Coronary artery (tissue), 2 donors: ENCODE data around the gene CALHM3.
"Not testable (repeated sequence)": the region's sequence is repeated elsewhere in the genome, so short reads cannot be mapped to it uniquely, and the experiment has no call there.

Source experiments
- DNase-seq: peaks from one replicate; pipeline ENCODE4 v3.0.0-alpha.2; 2017; ENCODE audit warnings: low spot score
- H3K27ac ChIP-seq, 2 donors: fragments of 200-600 bp; sonication (generic); one replicate each; pipeline ENCODE4 v1.5.1; 2016 to 2019
- H3K4me3 ChIP-seq: fragments of 200-600 bp; sonication (generic); 2 replicates; pipeline ENCODE4 v1.5.1; 2016; ENCODE audit warnings: mild to moderate bottlenecking, moderate library complexity
- TF ChIP-seq, protein P1 (sequence below): fragments of 200-600 bp; sonication (generic); IDR thresholded peaks from one replicate; pipeline ENCODE4 v1.5.1; 2019; ENCODE audit warnings: antibody characterized with exemption

Gene CALHM3, protein sequence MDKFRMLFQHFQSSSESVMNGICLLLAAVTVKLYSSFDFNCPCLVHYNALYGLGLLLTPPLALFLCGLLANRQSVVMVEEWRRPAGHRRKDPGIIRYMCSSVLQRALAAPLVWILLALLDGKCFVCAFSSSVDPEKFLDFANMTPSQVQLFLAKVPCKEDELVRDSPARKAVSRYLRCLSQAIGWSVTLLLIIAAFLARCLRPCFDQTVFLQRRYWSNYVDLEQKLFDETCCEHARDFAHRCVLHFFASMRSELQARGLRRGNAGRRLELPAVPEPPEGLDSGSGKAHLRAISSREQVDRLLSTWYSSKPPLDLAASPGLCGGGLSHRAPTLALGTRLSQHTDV

DNA sequence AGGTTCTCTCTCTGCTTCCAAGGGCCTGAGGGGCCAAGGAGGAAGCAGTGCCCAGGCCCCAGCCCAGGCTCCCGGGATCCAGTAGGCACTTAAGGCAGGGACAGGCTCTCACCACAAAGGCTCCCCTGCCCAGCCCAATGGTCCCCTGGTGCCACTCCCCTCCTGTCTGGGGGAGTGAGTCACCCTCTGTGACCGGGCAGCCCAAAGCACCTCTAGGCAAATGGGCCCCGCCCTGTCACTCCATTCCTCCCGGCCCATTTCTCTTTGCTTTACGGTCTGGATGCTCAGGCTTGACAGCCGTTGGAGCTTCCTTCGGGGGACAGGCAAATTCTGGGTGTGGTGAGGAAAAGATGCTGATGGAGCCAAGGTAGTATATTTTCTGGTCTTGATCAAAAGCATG, at the start of gene CALHM3:
Gene CALHM3 (minus strand): TSS at position 106 of the 400 bp plus-strand sequence. CDS start 208 bp downstream, outside the sequence.
- no peak for DNase-seq
- no peak within 1 kb of the TSS for H3K27ac ChIP-seq
- TF ChIP-seq, protein P1, sequence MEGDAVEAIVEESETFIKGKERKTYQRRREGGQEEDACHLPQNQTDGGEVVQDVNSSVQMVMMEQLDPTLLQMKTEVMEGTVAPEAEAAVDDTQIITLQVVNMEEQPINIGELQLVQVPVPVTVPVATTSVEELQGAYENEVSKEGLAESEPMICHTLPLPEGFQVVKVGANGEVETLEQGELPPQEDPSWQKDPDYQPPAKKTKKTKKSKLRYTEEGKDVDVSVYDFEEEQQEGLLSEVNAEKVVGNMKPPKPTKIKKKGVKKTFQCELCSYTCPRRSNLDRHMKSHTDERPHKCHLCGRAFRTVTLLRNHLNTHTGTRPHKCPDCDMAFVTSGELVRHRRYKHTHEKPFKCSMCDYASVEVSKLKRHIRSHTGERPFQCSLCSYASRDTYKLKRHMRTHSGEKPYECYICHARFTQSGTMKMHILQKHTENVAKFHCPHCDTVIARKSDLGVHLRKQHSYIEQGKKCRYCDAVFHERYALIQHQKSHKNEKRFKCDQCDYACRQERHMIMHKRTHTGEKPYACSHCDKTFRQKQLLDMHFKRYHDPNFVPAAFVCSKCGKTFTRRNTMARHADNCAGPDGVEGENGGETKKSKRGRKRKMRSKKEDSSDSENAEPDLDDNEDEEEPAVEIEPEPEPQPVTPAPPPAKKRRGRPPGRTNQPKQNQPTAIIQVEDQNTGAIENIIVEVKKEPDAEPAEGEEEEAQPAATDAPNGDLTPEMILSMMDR = no peak
- H3K4me3 ChIP-seq = no peak within 1 kb of the TSS

DNA sequence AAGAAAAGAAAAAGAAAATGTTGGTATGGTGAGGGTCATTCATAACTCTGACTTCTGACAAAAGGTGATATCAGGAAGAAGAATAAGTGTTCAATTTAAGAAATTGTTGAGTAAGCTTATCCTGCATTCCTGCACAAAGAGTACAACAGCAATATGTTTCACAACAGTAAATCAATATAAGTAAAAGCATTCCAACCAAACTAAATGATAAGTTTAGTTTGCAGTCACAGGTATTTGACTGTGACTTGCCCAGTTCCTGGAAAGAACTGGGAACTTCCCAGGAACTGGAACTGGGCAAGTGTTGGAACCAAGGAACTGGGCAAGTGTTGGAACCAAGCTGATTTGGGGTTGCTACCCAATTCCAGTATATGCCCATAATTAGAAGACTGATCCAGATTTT, 49.5 kb upstream of the CALHM3 start:
- Histone ChIP-seq H3K4me3 (no peak overlapping the region), H3K27ac (no peak overlapping the region)
- TF ChIP-seq, protein P1 = no peak
- no peak for DNase-seq

DNA sequence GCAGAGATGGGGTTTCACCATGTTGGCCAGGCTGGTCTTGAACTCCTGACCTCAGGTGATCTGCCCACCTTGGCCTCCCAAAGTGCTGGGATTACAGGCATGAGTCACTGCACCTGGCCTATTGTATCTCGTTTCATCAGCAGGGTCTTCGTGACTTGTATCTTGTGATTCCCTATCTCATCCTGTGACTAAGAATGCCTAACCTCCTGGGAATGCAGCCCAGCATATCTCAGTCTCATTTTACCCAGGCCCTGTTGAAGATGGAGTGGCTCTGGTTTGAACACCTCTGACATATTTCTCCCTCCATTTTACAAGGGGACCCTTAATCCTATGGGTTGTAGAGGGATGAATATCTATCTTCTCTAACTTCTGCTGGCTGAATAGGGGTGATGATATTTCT, 48.4 kb upstream of the CALHM3 start:
- DNase-seq, H3K4me3 ChIP-seq, H3K27ac ChIP-seq: not testable (repeated sequence)

- TF ChIP-seq, protein P1 = no peak
- H3K4me3 ChIP-seq = no peak overlapping the region
- no peak for DNase-seq
Observed at GRCh38 chr10:103525901-103526300, 46.9 kb upstream of the CALHM3 start.

DNA sequence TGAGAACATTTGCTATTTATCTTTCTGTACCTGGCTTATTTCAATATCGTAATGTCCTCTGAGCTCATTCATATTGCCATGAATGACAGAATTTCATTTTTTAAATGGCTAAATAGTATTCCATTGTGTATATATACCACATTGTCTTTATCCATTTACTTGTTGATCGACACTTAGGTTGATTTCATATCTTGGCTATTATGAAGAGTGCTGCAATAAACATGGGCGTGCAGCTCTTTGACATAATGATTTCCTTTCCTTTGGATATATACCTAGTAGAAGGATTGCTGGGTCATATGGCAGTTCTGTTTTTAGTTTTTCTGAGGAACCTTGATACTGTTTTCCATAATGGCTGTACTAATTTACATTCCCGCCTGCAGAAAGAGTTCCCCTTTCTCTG, 44.6 kb upstream of the CALHM3 start:
- DNase-seq = no peak
- Histone ChIP-seq H3K4me3 (no peak overlapping the region), H3K27ac (no peak overlapping the region)
- TF ChIP-seq, protein P1 = no peak

More at GRCh38 chr10:103525901-103526300, 46.9 kb upstream of the CALHM3 start:
- H3K27ac ChIP-seq = no peak overlapping the region

DNA sequence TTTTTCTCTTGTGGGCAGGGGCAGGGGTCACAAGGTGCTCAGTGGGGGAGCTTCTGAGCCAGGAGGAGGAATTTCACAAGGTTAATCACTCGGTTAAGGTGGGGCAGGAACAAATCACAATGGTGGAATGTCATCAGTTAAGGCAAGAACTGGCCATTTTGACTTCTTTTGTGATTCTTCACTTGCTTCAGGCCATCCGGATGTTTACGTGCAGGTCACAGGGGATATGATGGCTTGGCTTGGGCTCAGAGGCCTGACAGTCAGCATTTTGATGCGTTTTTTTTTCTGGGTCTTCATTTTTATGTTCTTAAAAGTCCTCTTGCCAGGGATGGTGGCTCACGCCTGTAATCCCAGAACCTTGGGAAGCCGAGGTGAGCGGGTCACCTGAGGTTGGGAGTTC, 43.0 kb upstream of the CALHM3 start:
- not testable (repeated sequence) for H3K4me3 ChIP-seq, H3K27ac ChIP-seq
- DNase-seq = peak; percentile 4

DNA sequence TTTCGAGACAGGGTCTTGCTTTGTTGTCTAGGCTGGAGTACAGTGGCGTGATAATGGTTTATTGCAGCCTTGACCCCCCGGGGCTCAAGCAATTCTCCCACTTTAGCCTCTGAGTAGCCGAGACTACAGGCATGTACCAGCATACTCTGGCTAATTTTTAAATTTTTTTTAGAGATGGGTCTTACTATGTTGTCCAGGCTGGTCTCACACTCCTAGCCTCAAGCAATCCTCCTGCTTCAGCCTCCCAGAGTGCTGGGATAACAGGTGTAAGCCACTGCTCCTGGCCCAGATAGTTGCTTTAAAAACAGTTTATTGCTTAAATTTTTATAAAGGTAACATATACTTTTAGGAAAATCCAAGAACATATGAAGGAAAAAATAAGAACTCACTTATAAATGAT, 40.8 kb upstream of the CALHM3 start:
- no peak overlapping the region for H3K27ac ChIP-seq
- TF ChIP-seq, protein P1 = no peak
- DNase-seq = no peak
- H3K4me3 ChIP-seq = no peak overlapping the region

GRCh38 chr10:103517234-103518085, 38.4 kb upstream of the CALHM3 start:
- no peak overlapping the region for H3K27ac ChIP-seq
- no peak for DNase-seq
- no peak overlapping the region for H3K4me3 ChIP-seq
- TF ChIP-seq, protein P1 = no peak
